T-helper 1 cell treated with Interleukin-12 subunit alpha and Interleukin-12 subunit beta and Interleukin-4 antibody, amounts not matched to agents 30 ng/mL and 1 ng/mL, for 36 hours (primary cell): ENCODE measurements around the gene UBE2N. TPM values are rescaled to one million over a fixed set of nuclear protein-coding genes. Genes with fewer than 3 reads are reported as not detected.

Source experiments
- intact Hi-C: fragments of 100-400 bp; cut with micrococcal nuclease; formaldehyde crosslinking; loops from one replicate; pipeline ENCODE4 v1.15.1; 2024
- total RNA-seq: library from RNA; stranded (reverse); gene quantifications from 2 replicates; pipeline ENCODE4 v1.2.3, GENCODE V29; 2022

Gene UBE2N
- total RNA-seq, 1 donor from 2014 or later = 184 TPM

DNA sequence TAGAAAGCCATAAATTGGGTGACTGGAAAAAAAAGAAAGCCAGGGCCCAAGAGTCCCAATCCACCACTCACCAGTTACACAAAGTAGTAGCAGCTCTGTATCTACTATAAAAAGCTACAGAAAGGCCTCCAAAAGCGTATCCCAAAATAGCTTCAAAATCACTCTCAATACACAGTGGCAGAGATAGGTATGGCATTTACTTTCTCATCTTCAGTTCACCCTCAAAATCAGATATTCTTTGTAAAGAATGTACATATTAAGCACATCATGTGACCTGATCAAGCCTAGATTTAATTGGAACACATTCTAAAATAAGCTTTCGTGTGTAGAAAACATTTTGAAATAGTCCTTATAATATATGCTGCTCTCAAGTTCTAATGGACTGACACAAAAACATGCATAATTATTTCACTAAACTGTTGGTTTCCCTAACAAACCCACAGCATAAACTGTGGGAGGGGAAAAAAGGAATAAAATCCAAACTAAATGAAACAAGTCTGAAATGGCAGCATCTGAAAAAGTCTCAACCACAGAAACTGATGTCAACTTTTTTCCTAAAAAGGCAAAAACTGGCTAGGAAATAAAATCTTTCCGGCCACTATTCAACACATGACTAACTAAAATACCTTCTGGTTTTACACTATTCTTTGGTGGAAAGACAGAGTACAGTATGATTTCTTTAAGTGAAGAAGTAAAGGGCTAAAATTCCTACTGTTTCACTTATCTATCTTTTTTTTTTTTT is 25.9 kb downstream of the UBE2N start:
- intact Hi-C loops = loop anchor here (1.0 to 10.0 kb wide), 2 partner anchors 8 to 821 kb away; no protein-coding TSS in a partner anchor

GRCh38 chr12:93413064-93413463 is 28.7 kb downstream of the UBE2N start:
- intact Hi-C loops = loop anchor here (10.0 kb wide), 1 partner anchor 818 kb away; no protein-coding TSS in a partner anchor

GRCh38 chr12:93412396-93412795 is 29.4 kb downstream of the UBE2N start:
- intact Hi-C loops = loop anchor here (10.0 kb wide), 1 partner anchor 818 kb away; no protein-coding TSS in a partner anchor

DNA sequence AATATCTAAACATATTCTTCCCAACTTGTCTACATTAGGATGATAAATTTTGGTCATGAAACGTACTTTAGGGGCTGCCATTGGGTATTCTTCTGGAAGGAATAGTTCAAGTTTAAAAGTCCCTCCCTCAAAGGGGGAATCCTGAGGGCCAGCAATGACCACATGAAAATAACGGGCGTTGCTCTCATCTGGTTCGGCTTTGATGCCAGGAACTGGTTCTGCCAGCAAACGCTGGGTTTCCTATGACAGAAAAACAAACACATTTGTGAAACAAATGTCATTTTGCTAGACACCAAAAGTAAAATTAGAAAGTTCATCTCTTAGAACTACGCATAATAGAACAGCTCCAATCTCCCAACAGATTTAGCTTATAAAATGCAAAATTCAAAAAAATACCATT is 30.7 kb downstream of the UBE2N start:
- intact Hi-C loops = loop anchor here (10.0 kb wide), 1 partner anchor 816 kb away; no protein-coding TSS in a partner anchor

DNA sequence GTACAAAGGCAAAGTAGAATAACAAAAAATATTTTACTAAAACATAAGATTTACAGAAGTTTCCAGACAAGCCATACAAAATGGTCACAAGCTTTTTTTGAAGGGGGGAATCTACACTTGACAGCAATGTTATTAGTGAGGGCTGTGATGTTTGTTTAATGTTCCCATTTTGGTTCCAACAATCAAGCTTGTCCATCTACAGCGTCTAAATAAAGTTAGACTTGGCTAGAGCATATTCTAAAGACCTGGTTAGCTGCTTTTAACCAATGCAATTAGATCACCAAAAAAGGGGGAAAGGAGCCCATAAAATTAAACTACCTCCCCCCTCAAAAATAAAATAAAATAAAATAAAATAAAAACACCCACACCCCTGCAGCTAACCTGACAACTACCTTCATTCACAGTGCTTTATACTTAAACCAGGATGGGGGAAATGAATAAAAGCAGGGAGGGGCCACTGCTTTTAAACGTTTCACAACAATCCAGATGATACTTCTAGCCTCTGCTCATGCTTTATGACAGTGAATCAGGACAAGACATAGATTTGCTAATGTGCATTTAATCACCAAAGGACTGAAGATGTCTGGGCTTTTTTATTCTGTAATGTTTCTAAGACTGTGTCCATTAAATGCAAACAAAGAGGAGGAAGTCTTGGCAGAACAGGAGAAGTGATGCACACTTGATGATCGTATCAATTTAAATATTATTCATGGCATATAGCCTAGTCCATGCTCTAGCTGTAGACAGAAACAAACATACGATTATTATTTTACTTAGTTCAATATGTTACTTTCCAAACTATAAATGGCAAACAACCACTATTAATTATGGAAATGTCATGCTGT is 32.2 kb downstream of the UBE2N start:
- intact Hi-C loops = loop anchor here (10.0 kb wide), 1 partner anchor 815 kb away; no protein-coding TSS in a partner anchor

DNA sequence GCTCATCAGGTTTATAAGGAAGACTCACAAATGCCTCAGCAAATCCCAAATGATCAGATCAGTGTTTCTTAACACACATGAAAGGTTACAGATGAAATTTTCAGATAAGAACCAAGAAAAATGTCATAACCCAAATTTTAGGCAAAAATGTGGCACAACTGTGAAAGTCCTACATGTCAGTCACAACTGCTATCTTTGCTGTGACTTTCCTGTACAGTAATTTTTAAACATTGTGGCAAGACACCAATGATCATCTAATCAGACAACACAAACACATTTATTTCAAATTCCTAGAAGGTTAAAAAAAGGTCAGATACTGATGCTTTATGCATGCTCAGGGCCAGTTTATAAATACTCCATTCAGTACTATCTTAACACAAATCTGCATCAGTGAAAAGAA is 32.9 kb downstream of the UBE2N start:
- intact Hi-C loops = loop anchor here (1.0 kb wide), 1 partner anchor 7 kb away; no protein-coding TSS in a partner anchor

DNA sequence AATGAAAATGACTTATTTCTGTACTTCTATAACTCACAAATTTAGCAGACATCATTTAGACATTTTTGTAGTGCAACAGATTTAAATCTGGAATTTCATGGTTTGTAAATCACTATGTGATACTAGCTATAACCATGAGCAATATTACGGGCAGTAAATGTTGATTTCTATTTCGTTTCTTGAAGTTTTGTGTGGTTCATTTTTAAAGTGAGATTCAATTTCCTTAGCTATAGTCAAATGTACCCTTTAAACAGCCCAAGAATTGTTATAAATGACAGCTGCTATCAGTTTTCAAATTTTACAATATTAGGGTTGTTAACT is 33.8 kb downstream of the UBE2N start:
- intact Hi-C loops = loop anchor here (1.0 kb wide), 1 partner anchor 8 kb away; no protein-coding TSS in a partner anchor

DNA sequence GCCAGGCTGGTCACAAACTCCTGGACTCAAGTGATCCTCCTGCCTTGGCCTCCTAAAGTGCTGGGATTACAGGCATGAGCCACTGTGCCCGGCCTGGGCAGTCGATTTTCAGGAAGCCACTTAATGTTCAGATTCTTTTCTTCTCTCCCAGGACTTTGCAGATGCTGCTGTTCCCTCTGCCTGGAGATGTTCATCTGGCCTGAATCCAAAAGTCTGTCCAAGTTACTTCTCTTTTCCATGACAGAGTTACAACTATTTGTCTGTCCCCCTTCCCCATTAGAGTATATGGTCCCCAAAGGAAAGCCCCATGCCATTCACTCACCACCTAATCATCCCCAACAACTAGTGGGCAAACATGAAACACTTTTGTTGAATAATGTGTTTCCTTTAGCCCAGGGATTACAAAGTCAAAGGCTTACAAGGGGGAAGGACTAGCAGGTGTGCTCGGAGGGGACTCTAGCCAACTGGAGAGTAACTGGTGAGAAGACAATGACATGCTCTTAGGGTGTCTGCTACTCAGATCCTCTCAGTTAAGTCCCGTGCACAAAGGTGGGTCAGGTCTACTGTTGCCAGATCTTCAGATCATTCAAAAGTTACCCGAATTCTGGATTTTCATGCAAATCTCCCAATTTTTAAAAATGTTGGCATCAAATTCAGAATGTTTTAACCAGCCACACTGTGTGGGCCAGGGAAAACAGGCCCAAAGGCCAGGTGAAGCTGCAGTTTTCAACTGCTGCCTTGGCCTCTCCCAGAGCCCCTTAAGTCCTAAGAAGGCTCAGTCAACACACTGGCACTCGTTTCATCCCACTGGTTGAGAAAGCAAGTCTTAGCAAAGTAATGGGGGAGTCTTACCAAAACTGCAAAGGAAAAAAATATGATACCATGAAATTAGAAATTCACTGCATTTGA is 34.4 kb downstream of the UBE2N start:
- intact Hi-C loops = no loop called here

- intact Hi-C loops = no loop called here
These were observed 36.5 kb downstream of the UBE2N start for GRCh38 chr12:93404961-93405849.

DNA sequence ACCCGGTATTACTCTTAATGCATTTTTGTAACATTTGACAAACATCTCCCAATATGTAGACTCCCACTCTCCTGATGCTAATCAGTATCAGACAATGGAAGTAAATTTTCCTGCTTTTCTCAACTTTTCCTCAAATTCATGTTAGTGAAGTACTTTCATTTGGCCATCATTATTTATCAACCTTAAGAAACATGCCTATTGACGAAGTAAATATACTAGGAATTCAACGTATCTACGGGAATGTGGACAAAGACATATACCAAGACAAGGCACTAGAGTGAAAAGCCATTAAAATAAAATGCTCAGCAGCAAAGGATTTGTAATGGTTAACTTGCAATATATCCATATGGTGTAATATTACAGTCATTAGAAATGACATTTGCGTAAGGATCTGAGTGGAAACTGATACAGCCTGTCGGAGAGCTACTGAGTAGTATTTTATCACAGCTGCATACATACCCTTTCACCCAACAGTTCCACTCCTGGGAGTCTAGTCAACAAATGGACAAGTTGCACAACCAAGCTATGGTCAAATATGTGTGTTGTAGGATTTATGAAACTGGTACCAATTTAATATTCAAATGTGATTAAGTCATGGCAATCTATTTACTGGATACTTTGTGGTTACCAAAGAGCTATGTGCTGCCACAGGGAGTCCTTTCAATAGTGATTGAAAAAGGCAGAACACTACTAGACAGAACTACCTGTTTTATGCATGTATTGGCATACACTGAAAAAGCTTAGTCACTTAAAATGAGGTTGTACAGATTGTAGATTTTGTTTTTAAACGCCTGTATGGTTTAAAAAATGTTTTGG is 37.6 kb downstream of the UBE2N start:
- intact Hi-C loops = no loop called here

DNA sequence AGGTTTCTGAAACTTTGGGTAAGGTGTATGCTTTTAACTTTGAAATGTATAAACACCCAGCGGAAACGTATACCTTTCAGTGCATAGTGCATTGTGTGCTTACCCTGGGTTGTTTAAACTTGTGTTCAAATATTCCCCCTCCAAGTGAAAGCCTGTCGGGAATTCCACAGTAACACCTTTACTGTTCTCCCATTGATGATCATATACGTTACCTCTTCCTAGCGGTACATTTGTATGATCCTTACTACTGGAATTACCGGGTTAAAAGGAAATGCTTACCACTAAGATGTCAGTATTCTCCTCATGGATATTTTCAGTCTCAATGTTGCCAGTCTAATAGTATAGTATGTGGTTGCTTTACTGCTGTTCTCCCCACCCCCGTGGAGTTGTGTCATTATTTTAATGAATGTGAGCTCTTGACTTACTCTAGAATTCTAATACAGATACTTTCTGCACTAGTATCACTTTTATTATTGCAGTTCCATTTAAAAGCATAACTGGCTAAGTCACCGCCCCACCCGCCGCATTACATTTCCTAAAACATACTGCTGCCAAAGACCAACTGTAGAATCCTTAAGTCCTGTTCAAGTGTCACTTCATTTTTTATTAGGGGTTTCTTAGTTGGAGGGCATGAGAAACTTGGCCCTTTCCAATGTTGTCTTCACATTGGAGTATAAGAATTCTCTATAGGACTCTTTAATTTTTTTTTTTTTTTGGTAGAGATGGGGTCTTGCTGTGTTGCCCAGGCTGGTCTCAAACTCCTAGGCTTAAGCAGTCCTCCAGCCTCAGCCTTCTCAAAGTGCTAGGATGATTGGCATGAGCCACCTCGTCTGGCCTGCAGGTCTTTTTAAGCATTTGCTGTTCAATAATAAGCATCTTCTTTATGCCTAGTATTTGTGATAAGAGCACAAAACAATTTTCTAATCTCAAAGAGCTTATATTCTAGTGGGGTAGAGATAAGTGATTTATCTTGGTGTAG is 39.1 kb downstream of the UBE2N start:
- intact Hi-C loops = no loop called here

DNA sequence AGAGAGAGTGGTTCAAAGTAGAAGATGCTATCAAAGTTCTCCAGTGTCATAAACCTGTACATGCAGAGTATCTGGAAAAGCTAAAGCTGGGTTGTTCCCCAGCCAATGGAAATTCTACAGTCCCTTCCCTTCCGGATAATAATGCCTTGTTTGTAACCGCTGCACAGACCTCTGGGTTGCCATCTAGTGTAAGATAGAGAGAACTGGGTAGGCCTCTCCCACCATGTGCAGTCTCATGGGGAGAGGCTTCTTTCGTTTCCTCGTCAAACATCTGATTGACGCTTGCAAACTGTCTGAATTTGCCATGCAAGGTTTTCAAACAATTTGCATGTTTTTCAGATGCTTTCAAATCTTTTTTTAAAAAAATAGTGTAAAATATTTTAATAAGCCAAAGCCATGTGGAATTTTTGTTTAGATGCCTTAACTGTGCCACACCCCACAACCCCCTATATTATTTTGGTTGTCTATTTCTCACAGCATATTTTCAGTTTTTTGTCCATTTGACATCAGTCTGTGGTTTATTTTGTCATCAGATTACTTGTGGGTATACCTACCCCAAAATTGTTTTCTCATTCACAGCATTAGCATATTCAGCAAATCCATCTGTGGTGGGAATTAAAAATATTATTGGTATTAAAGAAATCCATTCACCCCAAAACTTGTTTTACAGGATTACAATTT is 42.4 kb downstream of the UBE2N start:
- intact Hi-C loops = loop anchor here (5.0 kb wide), 2 partner anchors 472 to 572 kb away; partner anchors contain the start of gene EEA1

GRCh38 chr12:93397412-93397811 is 44.3 kb downstream of the UBE2N start:
- intact Hi-C loops = loop anchor here (1.0 to 5.0 kb wide), 3 partner anchors 470 to 705 kb away; partner anchors contain the start of gene EEA1

GRCh38 chr12:93393425-93393824 is 48.3 kb downstream of the UBE2N start:
- intact Hi-C loops = no loop called here

- intact Hi-C loops = no loop called here
These were observed 51.0 kb downstream of the UBE2N start for GRCh38 chr12:93390549-93391297.

DNA sequence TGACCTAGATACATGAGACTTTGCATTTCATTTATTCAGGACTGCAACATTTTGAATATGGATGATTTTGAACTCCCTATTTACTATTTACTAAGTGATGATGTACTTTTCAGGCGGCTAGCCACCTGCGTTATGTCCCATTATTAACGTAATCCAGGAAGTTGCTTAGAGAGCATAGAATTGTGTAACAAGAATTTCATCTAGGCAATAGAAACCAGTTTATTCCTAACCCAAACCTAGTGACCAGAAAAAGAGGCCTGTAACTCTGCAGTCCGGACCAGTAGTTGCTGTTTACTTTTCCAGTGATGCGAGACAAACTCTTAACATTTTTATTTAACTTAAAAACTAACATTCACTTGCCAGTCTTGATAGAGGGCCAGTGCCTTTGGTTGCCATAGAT is 51.7 kb downstream of the UBE2N start:
- intact Hi-C loops = no loop called here

DNA sequence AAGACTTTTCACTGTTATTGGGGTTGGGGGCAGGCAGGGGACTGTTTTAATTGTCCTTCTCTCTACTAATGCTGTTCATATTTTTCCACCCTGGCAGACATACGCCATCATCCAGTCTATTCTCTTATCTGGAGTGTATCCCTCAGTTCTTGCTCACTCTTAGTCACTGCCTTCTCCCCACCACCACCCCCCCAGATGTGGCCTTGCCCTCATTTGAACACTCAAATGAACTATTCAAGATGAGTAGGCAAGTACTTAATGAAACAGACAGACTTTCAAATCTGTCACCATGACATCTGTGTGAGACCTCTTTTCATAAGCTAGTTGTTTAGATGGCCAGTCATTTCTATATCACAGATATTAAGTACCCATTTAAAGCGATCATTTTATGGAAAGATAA is 54.0 kb downstream of the UBE2N start:
- intact Hi-C loops = loop anchor here (1.0 kb wide), 1 partner anchor 7 kb away; no protein-coding TSS in a partner anchor
